Tibial nerve (tissue), 4 donors: ENCODE results near the gene VOPP1. TPM values are rescaled to one million over a fixed set of nuclear protein-coding genes. Genes with fewer than 3 reads are reported as not detected.

Experiments used
- DNase-seq, 2 donors: peaks; one replicate each; pipeline ENCODE4 v3.0.0-alpha.2; 2019; ENCODE audit warnings: low spot score in 2 of 2
- H3K27ac ChIP-seq, 4 donors: fragments of 200-600 bp; sonication (generic) in 3 of 4; one replicate each; pipeline ENCODE4 v1.5.1; 2017 to 2019; ENCODE audit warnings: mild to moderate bottlenecking in 1 of 4
- H3K27me3 ChIP-seq, 2 donors: fragments of 200-600 bp; sonication (generic) in 1 of 2; one replicate each; pipeline versions ENCODE4 v1.5.1 to v1.6.0; 2017 to 2019
- H3K36me3 ChIP-seq, 3 donors: fragments of 200-600 bp; sonication (generic); one replicate each; pipeline ENCODE4 v1.5.1; 2018 to 2019
- H3K4me1 ChIP-seq, 4 donors: fragments of 200-600 bp; sonication (generic) in 3 of 4; one replicate each; pipeline ENCODE4 v1.5.1; 2017 to 2019
- H3K4me3 ChIP-seq, 4 donors: fragments of 200-600 bp; sonication (generic) in 3 of 4; one replicate each; pipeline ENCODE4 v1.5.1; 2017 to 2019; ENCODE audit warnings: mild to moderate bottlenecking in 1 of 4, moderate library complexity in 1 of 4
- H3K9me3 ChIP-seq, 4 donors: fragments of 200-600 bp; sonication (generic) in 3 of 4; one replicate each; pipeline ENCODE4 v1.5.1; 2017 to 2019
- EP300 ChIP-seq, 2 donors: sonication (generic); formaldehyde crosslinking; IDR thresholded peaks; one replicate each; pipeline ENCODE4 v1.6.1; 2017; ENCODE audit warnings: antibody characterized with exemption in 2 of 2, mild to moderate bottlenecking in 1 of 2
- POLR2A ChIP-seq, 2 donors: fragments of 450-650 bp; IDR thresholded peaks; one replicate each; pipeline ENCODE4 v1.6.1; 2017; ENCODE audit warnings: antibody characterized with exemption in 2 of 2, mild to moderate bottlenecking in 2 of 2, moderate library complexity in 2 of 2
- WGBS, 2 donors: methylation state at CpG; one replicate each; pipeline ENCODE4 v1.1.5; 2018; 5-methylcytosine and 5-hydroxymethylcytosine counted together
- total RNA-seq, 4 donors: library from RNA; depleted of rRNA; stranded (reverse); fragments of >200 nt; gene quantifications; one replicate each; pipeline ENCODE4 v1.1.0, GENCODE V29; 2016
- TF ChIP-seq, protein P1 (sequence below), 5 experiments: fragments of 200-600 bp in 3 of 5; fragments of 450-650 bp in 2 of 5; sonication (generic) in 3 of 5; IDR thresholded peaks; one replicate each; pipeline ENCODE4 v1.5.1; 2016 to 2019; ENCODE audit warnings: antibody characterized with exemption in 5 of 5, mild to moderate bottlenecking in 3 of 5, moderate library complexity in 2 of 5

The VOPP1 gene
- total RNA-seq, 4 donors from 2014 or later, result 49.2 to 58.5 (median 54.8) TPM

DNA sequence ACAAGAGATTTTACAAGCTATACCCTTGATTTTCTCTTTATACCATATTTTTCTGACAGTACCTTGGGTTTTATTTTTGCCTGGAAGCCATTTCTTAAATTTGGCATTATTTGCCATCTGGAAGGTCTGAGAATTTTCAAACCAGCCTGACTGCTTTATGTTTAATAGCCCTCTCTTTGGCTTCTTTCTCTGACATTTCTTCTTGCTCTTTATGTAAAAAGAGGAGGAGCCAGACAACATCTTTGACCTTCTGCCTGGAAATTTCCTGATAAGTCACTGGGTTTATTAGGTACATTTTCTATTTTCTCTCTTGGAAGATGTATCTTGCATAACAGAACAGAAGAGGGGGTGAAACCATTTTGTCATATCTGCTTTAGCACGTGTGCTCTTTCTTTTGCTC lies 127.5 kb downstream of the VOPP1 start:
- H3K36me3 ChIP-seq, result peaks cover 0 to 4% (median 0%) of the 10 kb centered on the region in 3 donors
- H3K4me1 ChIP-seq, result no peaks in the 10 kb centered on the region
- no peak for TF ChIP-seq EP300 (IDR thresholded peaks at IDR 0.05)
- TF ChIP-seq, protein P1, sequence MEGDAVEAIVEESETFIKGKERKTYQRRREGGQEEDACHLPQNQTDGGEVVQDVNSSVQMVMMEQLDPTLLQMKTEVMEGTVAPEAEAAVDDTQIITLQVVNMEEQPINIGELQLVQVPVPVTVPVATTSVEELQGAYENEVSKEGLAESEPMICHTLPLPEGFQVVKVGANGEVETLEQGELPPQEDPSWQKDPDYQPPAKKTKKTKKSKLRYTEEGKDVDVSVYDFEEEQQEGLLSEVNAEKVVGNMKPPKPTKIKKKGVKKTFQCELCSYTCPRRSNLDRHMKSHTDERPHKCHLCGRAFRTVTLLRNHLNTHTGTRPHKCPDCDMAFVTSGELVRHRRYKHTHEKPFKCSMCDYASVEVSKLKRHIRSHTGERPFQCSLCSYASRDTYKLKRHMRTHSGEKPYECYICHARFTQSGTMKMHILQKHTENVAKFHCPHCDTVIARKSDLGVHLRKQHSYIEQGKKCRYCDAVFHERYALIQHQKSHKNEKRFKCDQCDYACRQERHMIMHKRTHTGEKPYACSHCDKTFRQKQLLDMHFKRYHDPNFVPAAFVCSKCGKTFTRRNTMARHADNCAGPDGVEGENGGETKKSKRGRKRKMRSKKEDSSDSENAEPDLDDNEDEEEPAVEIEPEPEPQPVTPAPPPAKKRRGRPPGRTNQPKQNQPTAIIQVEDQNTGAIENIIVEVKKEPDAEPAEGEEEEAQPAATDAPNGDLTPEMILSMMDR (IDR thresholded peaks at IDR 0.05), result no peak
- no peak for TF ChIP-seq POLR2A (IDR thresholded peaks at IDR 0.05)
- no peak overlapping the region for H3K27ac ChIP-seq
- WGBS, 2 donors, result 63 to 68% methylated on average over 1 of the region's 1 CpG
- H3K27me3 ChIP-seq, result peaks cover 0 to 5% of the 10 kb centered on the region in 2 donors
- H3K9me3 ChIP-seq, result peaks cover 0 to 9% (median 0%) of the 10 kb centered on the region in 4 donors
- no peak for DNase-seq
- H3K4me3 ChIP-seq, result no peak overlapping the region

DNA sequence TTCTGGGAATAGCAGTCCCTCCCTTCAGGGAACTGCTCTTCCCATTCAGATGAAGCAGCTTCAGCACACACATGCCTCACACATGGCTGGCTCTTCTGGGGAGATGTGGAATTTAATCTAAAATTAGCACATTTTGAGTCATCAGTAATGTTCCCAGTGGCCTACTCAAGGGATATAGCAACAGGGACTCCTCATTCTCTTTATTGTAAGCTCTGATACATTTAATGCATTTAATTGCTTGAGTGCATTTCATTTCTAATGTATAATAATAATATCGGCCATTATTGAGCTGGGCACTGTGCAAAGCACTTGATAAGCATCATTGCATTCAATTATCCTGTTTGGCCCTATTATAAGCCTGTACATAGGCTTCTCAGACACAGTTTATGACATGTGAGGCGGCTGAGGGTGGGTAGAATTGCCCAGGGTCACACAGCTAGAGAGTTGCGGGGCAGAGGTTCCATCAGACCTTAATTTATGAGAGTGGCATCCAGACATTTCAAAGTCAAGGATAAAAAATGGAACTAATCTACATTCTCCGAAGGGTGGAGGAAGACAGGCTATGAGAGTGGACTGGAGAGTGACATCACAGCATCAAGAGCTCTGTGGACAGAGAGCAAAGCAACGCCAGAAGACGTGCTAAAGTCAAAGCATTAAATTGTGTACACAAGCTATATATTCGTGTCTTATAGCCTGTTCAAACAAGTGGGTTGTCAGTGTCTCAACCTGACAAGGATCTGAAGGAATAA lies 130.4 kb downstream of the VOPP1 start:
- no peaks in the 10 kb centered on the region for H3K36me3 ChIP-seq
- H3K4me1 ChIP-seq, result no peaks in the 10 kb centered on the region
- H3K27ac ChIP-seq, result no peak overlapping the region
- no peak for DNase-seq
- no peaks in the 10 kb centered on the region for H3K9me3 ChIP-seq
- H3K4me3 ChIP-seq, result no peak overlapping the region
- no peaks in the 10 kb centered on the region for H3K27me3 ChIP-seq
- 80 to 81% methylated on average over 7 of the region's 7 CpGs for WGBS, 2 donors
- TF ChIP-seq POLR2A (IDR thresholded peaks at IDR 0.05) (no peak), EP300 (IDR thresholded peaks at IDR 0.05) (no peak)
- TF ChIP-seq, protein P1 (IDR thresholded peaks at IDR 0.05), result no peak

DNA sequence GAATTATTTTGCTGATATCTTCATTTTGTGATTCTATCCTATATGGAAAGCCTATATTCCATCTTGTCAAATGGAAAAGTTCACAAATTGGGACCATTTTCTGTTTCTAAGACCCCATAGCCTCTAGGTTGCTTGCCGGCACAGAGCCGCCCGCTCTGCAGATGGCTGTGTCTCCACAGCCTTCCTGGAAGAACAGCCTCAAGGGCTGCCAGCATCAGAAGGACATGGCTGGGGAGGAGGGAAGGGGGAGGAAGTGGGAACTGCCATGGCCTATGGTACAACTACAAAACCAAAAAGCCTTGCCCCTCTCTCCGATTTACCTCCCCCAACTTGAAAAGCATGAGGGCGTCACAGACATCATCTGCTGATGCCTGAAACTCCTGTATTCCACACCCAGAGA lies 131.3 kb downstream of the VOPP1 start:
- TF ChIP-seq, protein P1 (IDR thresholded peaks at IDR 0.05), result no peak
- no peak for TF ChIP-seq EP300 (IDR thresholded peaks at IDR 0.05)
- TF ChIP-seq POLR2A (IDR thresholded peaks at IDR 0.05), result no peak
- Histone ChIP-seq H3K9me3 (no peaks in the 10 kb centered on the region), H3K4me1 (no peaks in the 10 kb centered on the region), H3K27ac (no peak overlapping the region), H3K36me3 (no peaks in the 10 kb centered on the region), H3K27me3 (no peaks in the 10 kb centered on the region), H3K4me3 (no peak overlapping the region)
- WGBS, 2 donors, result 88 to 91% methylated on average over 5 of the region's 5 CpGs
- DNase-seq, result no peak

DNA sequence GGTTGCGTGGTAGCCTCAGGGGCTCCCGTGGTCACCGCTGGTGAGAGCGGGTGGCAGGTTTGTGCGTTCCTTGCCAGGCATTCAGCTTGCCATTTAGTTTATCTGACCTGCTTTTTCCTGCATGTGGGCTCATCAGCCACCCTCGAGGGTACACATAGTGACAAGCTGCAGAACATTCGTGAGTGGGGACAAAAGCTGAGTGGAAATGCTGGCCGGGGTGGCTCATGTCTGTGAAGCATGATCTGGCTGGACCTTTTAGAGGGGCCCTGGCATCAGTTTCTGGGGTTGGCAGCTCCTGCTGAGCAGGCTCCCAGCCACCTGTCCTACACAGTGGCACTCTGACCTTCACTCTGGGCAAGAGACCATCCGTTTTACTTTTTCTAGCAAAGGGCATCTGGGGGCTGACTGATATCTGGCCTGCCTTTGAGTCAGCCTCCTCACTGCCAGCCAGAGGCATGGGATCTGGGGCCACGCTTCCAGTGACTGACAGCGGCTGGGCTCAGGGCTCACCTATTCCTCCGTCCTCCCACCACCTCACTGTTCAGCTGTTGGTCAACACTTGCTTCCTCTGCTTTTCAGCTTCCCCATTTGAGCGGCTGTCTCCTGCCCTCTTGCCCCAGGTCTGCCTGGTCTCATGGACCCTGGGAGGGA lies 132.1 kb downstream of the VOPP1 start:
- H3K27ac ChIP-seq, result no peak overlapping the region
- no peak for DNase-seq
- TF ChIP-seq POLR2A (IDR thresholded peaks at IDR 0.05), result no peak
- no peak for TF ChIP-seq EP300 (IDR thresholded peaks at IDR 0.05)
- TF ChIP-seq, protein P1 (IDR thresholded peaks at IDR 0.05), result no peak
- no peaks in the 10 kb centered on the region for H3K27me3 ChIP-seq
- no peaks in the 10 kb centered on the region for H3K9me3 ChIP-seq
- H3K4me3 ChIP-seq, result no peak overlapping the region
- H3K36me3 ChIP-seq, result no peaks in the 10 kb centered on the region
- 90 to 92% methylated on average over 12 to 13 of the region's 13 CpGs for WGBS, 2 donors
- no peaks in the 10 kb centered on the region for H3K4me1 ChIP-seq

DNA sequence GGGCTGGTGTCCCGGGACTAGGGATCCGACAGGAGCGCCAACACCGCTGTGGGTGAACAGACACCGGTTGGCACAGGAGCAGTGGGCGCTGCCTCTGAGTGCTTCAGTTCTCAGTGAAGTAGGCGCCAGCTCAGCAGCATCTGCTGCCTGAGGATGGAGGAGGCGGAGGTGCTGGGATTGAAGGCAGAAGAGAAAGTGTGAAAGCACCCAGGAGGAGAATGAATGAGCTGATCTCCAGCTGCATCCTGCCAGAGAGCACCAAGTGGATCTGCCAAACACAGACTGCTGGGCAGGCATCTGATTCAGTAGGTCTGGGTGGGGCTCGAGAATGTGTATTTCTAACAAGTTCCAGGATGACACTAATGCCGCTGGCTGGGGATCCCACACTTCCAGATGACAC lies 132.7 kb downstream of the VOPP1 start:
- H3K27me3 ChIP-seq, result no peaks in the 10 kb centered on the region
- no peak overlapping the region for H3K4me3 ChIP-seq
- no peaks in the 10 kb centered on the region for H3K4me1 ChIP-seq
- TF ChIP-seq EP300 (IDR thresholded peaks at IDR 0.05), result no peak
- TF ChIP-seq, protein P1 (IDR thresholded peaks at IDR 0.05), result no peak
- TF ChIP-seq POLR2A (IDR thresholded peaks at IDR 0.05), result no peak
- 71 to 75% methylated on average over 10 of the region's 10 CpGs for WGBS, 2 donors
- H3K36me3 ChIP-seq, result no peaks in the 10 kb centered on the region
- no peaks in the 10 kb centered on the region for H3K9me3 ChIP-seq
- no peak overlapping the region for H3K27ac ChIP-seq
- DNase-seq, result no peak
